ENCODE measurements around the gene CYP2E1. TPM values are rescaled to one million over a fixed set of nuclear protein-coding genes. Genes with fewer than 3 reads are reported as not detected.

The CYP2E1 gene
- total and polyA plus RNA-seq, 5 donors from 2014 or later, result 0.09 to 0.37 TPM; not detected in 3

- H3K4me3 Mint-ChIP-seq, result peak overlapping the region in 2 of 4 donors; percentile 16 to 48
- H3K4me1 ChIP-seq (ENCODE audit: control insufficient read depth, insufficient read depth, low read length, poor library complexity, severe bottlenecking), result peaks cover 9% of the 10 kb centered on the region
- no peaks in the 10 kb centered on the region for H3K36me3 Mint-ChIP-seq
- no peaks in the 10 kb centered on the region for H3K36me3 ChIP-seq (ENCODE audit: control insufficient read depth, insufficient read depth, low read length)
- DNase-seq (no peak), ATAC-seq (ENCODE audit: low read depth in 2 of 2) (no peak)
- peaks cover 14% of the 10 kb centered on the region for H3K27me3 ChIP-seq (ENCODE audit: control insufficient read depth, insufficient read depth, low read length)
- peaks cover 47% of the 10 kb centered on the region for H3K27me3 Mint-ChIP-seq
- peaks cover 0 to 11% (median 1%) of the 10 kb centered on the region in 4 donors for H3K4me1 Mint-ChIP-seq
- peaks cover 2% of the 10 kb centered on the region in 2 experiments for H3K9me3 ChIP-seq (ENCODE audit: control insufficient read depth in 2 of 2, low read length in 2 of 2)
- no peak overlapping the region for H3K27ac ChIP-seq (ENCODE audit: insufficient read depth, low read length, poor library complexity, severe bottlenecking)
- peak overlapping the region in 1 of 3 donors; percentile 54 for H3K27ac Mint-ChIP-seq
- peaks cover 0 to 2% (median 0%) of the 10 kb centered on the region in 7 donors for H3K9me3 Mint-ChIP-seq
- H3K4me3 ChIP-seq (ENCODE audit: low read depth, low read length), result no peak overlapping the region
Observed at GRCh38 chr10:133528845-133529575, 1.8 kb downstream of the CYP2E1 start.

GRCh38 chr10:133529576-133529946 is 2.4 kb downstream of the CYP2E1 start:
- peaks cover 0 to under 1% of the 10 kb centered on the region in 2 experiments for H3K9me3 ChIP-seq (ENCODE audit: control insufficient read depth in 2 of 2, low read length in 2 of 2)
- H3K27me3 ChIP-seq (ENCODE audit: control insufficient read depth, insufficient read depth, low read length), result peaks cover 14% of the 10 kb centered on the region
- no peak overlapping the region for H3K27ac ChIP-seq (ENCODE audit: insufficient read depth, low read length, poor library complexity, severe bottlenecking)
- DNase-seq (no peak), ATAC-seq (ENCODE audit: low read depth in 2 of 2) (no peak)
- Mint-ChIP-seq H3K27me3 (peaks cover 47% of the 10 kb centered on the region), H3K4me3 (peak overlapping the region in 2 of 4 donors; percentile 28 to 48), H3K36me3 (no peaks in the 10 kb centered on the region), H3K27ac (peak overlapping the region in 1 of 3 donors; percentile 54), H3K9me3 (peaks cover 0 to 1% (median 0%) of the 10 kb centered on the region in 7 donors), H3K4me1 (peaks cover 0 to 11% (median 1%) of the 10 kb centered on the region in 4 donors)
- no peaks in the 10 kb centered on the region for H3K36me3 ChIP-seq (ENCODE audit: control insufficient read depth, insufficient read depth, low read length)
- H3K4me3 ChIP-seq (ENCODE audit: low read depth, low read length), result no peak overlapping the region
- H3K4me1 ChIP-seq (ENCODE audit: control insufficient read depth, insufficient read depth, low read length, poor library complexity, severe bottlenecking), result peaks cover 9% of the 10 kb centered on the region

- DNase-seq (no peak), ATAC-seq (ENCODE audit: low read depth in 2 of 2) (no peak)
- no peaks in the 10 kb centered on the region for H3K9me3 ChIP-seq (ENCODE audit: control insufficient read depth in 2 of 2, low read length in 2 of 2)
- Mint-ChIP-seq H3K36me3 (no peaks in the 10 kb centered on the region), H3K9me3 (peaks cover 0 to 1% (median 0%) of the 10 kb centered on the region in 7 donors), H3K27me3 (peaks cover 51% of the 10 kb centered on the region), H3K27ac (peak overlapping the region in 1 of 3 donors; percentile 54), H3K4me3 (no peak overlapping the region), H3K4me1 (peaks cover 0 to 11% (median 1%) of the 10 kb centered on the region in 4 donors)
- H3K27me3 ChIP-seq (ENCODE audit: control insufficient read depth, insufficient read depth, low read length), result peaks cover 14% of the 10 kb centered on the region
- H3K36me3 ChIP-seq (ENCODE audit: control insufficient read depth, insufficient read depth, low read length), result no peaks in the 10 kb centered on the region
- H3K4me1 ChIP-seq (ENCODE audit: control insufficient read depth, insufficient read depth, low read length, poor library complexity, severe bottlenecking), result peaks cover 9% of the 10 kb centered on the region
- H3K27ac ChIP-seq (ENCODE audit: insufficient read depth, low read length, poor library complexity, severe bottlenecking), result no peak overlapping the region
- no peak overlapping the region for H3K4me3 ChIP-seq (ENCODE audit: low read depth, low read length)
Observed at GRCh38 chr10:133530506-133530905, 3.3 kb downstream of the CYP2E1 start.

- Histone ChIP-seq H3K4me1 (ENCODE audit: control insufficient read depth, insufficient read depth, low read length, poor library complexity, severe bottlenecking) (peaks cover 9% of the 10 kb centered on the region), H3K27ac (ENCODE audit: insufficient read depth, low read length, poor library complexity, severe bottlenecking) (no peak overlapping the region), H3K9me3 (ENCODE audit: control insufficient read depth in 2 of 2, low read length in 2 of 2) (no peaks in the 10 kb centered on the region), H3K36me3 (ENCODE audit: control insufficient read depth, insufficient read depth, low read length) (no peaks in the 10 kb centered on the region), H3K27me3 (ENCODE audit: control insufficient read depth, insufficient read depth, low read length) (peaks cover 9% of the 10 kb centered on the region), H3K4me3 (ENCODE audit: low read depth, low read length) (no peak overlapping the region)
- peaks cover 0 to 11% (median 1%) of the 10 kb centered on the region in 4 donors for H3K4me1 Mint-ChIP-seq
- no peak for DNase-seq
- no peak for ATAC-seq (ENCODE audit: low read depth in 2 of 2)
- H3K27me3 Mint-ChIP-seq, result peaks cover 41% of the 10 kb centered on the region
- H3K9me3 Mint-ChIP-seq, result peaks cover 0 to 2% (median 0%) of the 10 kb centered on the region in 7 donors
- H3K36me3 Mint-ChIP-seq, result no peaks in the 10 kb centered on the region
- H3K4me3 Mint-ChIP-seq, result no peak overlapping the region
- no peak overlapping the region for H3K27ac Mint-ChIP-seq
Observed at GRCh38 chr10:133532871-133533270, 5.7 kb downstream of the CYP2E1 start.

- ATAC-seq (ENCODE audit: low read depth in 2 of 2), result no peak
Observed at GRCh38 chr10:133534417-133534816, 7.3 kb downstream of the CYP2E1 start.

GRCh38 chr10:133536198-133536597 is 9.0 kb downstream of the CYP2E1 start:
- ATAC-seq (ENCODE audit: low read depth in 2 of 2), result no peak
- Histone ChIP-seq H3K36me3 (ENCODE audit: control insufficient read depth, insufficient read depth, low read length) (no peaks in the 10 kb centered on the region), H3K4me1 (ENCODE audit: control insufficient read depth, insufficient read depth, low read length, poor library complexity, severe bottlenecking) (no peaks in the 10 kb centered on the region), H3K9me3 (ENCODE audit: control insufficient read depth in 2 of 2, low read length in 2 of 2) (no peaks in the 10 kb centered on the region), H3K27ac (ENCODE audit: insufficient read depth, low read length, poor library complexity, severe bottlenecking) (no peak overlapping the region), H3K27me3 (ENCODE audit: control insufficient read depth, insufficient read depth, low read length) (peaks cover under 1% of the 10 kb centered on the region), H3K4me3 (ENCODE audit: low read depth, low read length) (no peak overlapping the region)
- Mint-ChIP-seq H3K27ac (no peak overlapping the region), H3K9me3 (peaks cover 0 to 2% (median 0%) of the 10 kb centered on the region in 7 donors), H3K27me3 (peaks cover 25% of the 10 kb centered on the region), H3K36me3 (no peaks in the 10 kb centered on the region), H3K4me1 (no peaks in the 10 kb centered on the region), H3K4me3 (no peak overlapping the region)
- no peak for DNase-seq

More at GRCh38 chr10:133534417-133534816, 7.3 kb downstream of the CYP2E1 start:
- Mint-ChIP-seq H3K27me3 (peaks cover 37% of the 10 kb centered on the region), H3K4me1 (peaks cover 0 to 3% (median 1%) of the 10 kb centered on the region in 4 donors), H3K27ac (no peak overlapping the region), H3K9me3 (peaks cover 0 to 3% (median 0%) of the 10 kb centered on the region in 7 donors), H3K4me3 (no peak overlapping the region), H3K36me3 (no peaks in the 10 kb centered on the region)
- DNase-seq, result no peak
- Histone ChIP-seq H3K4me1 (ENCODE audit: control insufficient read depth, insufficient read depth, low read length, poor library complexity, severe bottlenecking) (peaks cover 3% of the 10 kb centered on the region), H3K9me3 (ENCODE audit: control insufficient read depth in 2 of 2, low read length in 2 of 2) (no peaks in the 10 kb centered on the region), H3K36me3 (ENCODE audit: control insufficient read depth, insufficient read depth, low read length) (no peaks in the 10 kb centered on the region), H3K4me3 (ENCODE audit: low read depth, low read length) (no peak overlapping the region), H3K27ac (ENCODE audit: insufficient read depth, low read length, poor library complexity, severe bottlenecking) (no peak overlapping the region), H3K27me3 (ENCODE audit: control insufficient read depth, insufficient read depth, low read length) (peaks cover 4% of the 10 kb centered on the region)

GRCh38 chr10:133537546-133538545 is 10.7 kb downstream of the CYP2E1 start:
- no peak overlapping the region for H3K4me3 Mint-ChIP-seq
- no peaks in the 10 kb centered on the region for H3K36me3 Mint-ChIP-seq
- ATAC-seq (ENCODE audit: low read depth in 2 of 2) (no peak), DNase-seq (no peak)
- no peak overlapping the region for H3K4me3 ChIP-seq (ENCODE audit: low read depth, low read length)
- no peak overlapping the region for H3K27ac ChIP-seq (ENCODE audit: insufficient read depth, low read length, poor library complexity, severe bottlenecking)
- no peaks in the 10 kb centered on the region for H3K9me3 ChIP-seq (ENCODE audit: control insufficient read depth in 2 of 2, low read length in 2 of 2)
- H3K36me3 ChIP-seq (ENCODE audit: control insufficient read depth, insufficient read depth, low read length), result no peaks in the 10 kb centered on the region
- no peaks in the 10 kb centered on the region for H3K27me3 ChIP-seq (ENCODE audit: control insufficient read depth, insufficient read depth, low read length)
- H3K4me1 ChIP-seq (ENCODE audit: control insufficient read depth, insufficient read depth, low read length, poor library complexity, severe bottlenecking), result no peaks in the 10 kb centered on the region
- H3K27me3 Mint-ChIP-seq, result peaks cover 15% of the 10 kb centered on the region
- no peak overlapping the region for H3K27ac Mint-ChIP-seq
- H3K9me3 Mint-ChIP-seq, result peaks cover 0 to 2% (median 0%) of the 10 kb centered on the region in 7 donors
- no peaks in the 10 kb centered on the region for H3K4me1 Mint-ChIP-seq
